HFFc6 (cell line): Measurements from ENCODE around the gene CAMSAP3. TPM values are rescaled to one million over a fixed set of nuclear protein-coding genes. Genes with fewer than 3 reads are reported as not detected.

Experiments
- DNase-seq: peaks from one replicate; pipeline ENCODE4 v3.0.0-alpha.2; 2018
- H3K27ac Mint-ChIP-seq: 2 replicates; pipeline ENCODE4 v1.8.0; 2020; ENCODE audit warnings: mild to moderate bottlenecking, mixed read lengths
- H3K27me3 Mint-ChIP-seq: 2 replicates; pipeline ENCODE4 v1.8.0; 2021; ENCODE audit warnings: mild to moderate bottlenecking, moderate library complexity, mixed read lengths; ENCODE audit not compliant: insufficient read depth
- H3K36me3 Mint-ChIP-seq: 2 replicates; pipeline ENCODE4 v1.8.0; 2021; ENCODE audit warnings: low read depth, mixed read lengths
- H3K4me1 Mint-ChIP-seq: 2 replicates; pipeline ENCODE4 v1.8.0; 2020; ENCODE audit warnings: low read depth, mixed read lengths
- H3K4me3 Mint-ChIP-seq: 2 replicates; pipeline ENCODE4 v1.8.0; 2020; ENCODE audit warnings: mild to moderate bottlenecking, moderate library complexity, mixed read lengths
- H3K9me3 Mint-ChIP-seq: 2 replicates; pipeline ENCODE4 v1.8.0; 2020; ENCODE audit warnings: mild to moderate bottlenecking, mixed read lengths
- total RNA-seq, 6 experiments: library from RNA; stranded (reverse); fragmentation: NEBNext Ultra II Directional; extraction: Animal tissue kit (Norgen Biotek cat#: 25700); gene quantifications; 2 replicates in 1 of 6; 3 replicates in 5 of 6; pipeline ENCODE4 v1.2.3, GENCODE V29; 2021
- TF ChIP-seq, protein P1 (sequence below): fragments of 200-600 bp; sonication (generic); IDR thresholded peaks from 2 replicates; pipeline ENCODE4 v1.5.0; 2021; ENCODE audit warnings: antibody characterized with exemption, mild to moderate bottlenecking

Gene CAMSAP3
- total RNA-seq, 6 experiments from 2014 or later, result not detected

- DNase-seq, result no peak
- TF ChIP-seq, protein P1, sequence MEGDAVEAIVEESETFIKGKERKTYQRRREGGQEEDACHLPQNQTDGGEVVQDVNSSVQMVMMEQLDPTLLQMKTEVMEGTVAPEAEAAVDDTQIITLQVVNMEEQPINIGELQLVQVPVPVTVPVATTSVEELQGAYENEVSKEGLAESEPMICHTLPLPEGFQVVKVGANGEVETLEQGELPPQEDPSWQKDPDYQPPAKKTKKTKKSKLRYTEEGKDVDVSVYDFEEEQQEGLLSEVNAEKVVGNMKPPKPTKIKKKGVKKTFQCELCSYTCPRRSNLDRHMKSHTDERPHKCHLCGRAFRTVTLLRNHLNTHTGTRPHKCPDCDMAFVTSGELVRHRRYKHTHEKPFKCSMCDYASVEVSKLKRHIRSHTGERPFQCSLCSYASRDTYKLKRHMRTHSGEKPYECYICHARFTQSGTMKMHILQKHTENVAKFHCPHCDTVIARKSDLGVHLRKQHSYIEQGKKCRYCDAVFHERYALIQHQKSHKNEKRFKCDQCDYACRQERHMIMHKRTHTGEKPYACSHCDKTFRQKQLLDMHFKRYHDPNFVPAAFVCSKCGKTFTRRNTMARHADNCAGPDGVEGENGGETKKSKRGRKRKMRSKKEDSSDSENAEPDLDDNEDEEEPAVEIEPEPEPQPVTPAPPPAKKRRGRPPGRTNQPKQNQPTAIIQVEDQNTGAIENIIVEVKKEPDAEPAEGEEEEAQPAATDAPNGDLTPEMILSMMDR, result no peak
- no peaks in the 10 kb centered on the region for H3K9me3 Mint-ChIP-seq
- no peak overlapping the region for H3K27ac Mint-ChIP-seq
- H3K4me3 Mint-ChIP-seq, result no peak overlapping the region
- H3K27me3 Mint-ChIP-seq, result peaks cover 2% of the 10 kb centered on the region; the same call in 1 of the 2 replicates
- no peaks in the 10 kb centered on the region for H3K4me1 Mint-ChIP-seq
- H3K36me3 Mint-ChIP-seq, result peaks cover 25% of the 10 kb centered on the region
Observed at GRCh38 chr19:7550169-7550770, 45.4 kb upstream of the CAMSAP3 start.

- Mint-ChIP-seq H3K27ac (no peak overlapping the region), H3K4me3 (no peak overlapping the region)
- DNase-seq, result no peak
Observed at GRCh38 chr19:7550987-7551761, 44.5 kb upstream of the CAMSAP3 start.

DNA sequence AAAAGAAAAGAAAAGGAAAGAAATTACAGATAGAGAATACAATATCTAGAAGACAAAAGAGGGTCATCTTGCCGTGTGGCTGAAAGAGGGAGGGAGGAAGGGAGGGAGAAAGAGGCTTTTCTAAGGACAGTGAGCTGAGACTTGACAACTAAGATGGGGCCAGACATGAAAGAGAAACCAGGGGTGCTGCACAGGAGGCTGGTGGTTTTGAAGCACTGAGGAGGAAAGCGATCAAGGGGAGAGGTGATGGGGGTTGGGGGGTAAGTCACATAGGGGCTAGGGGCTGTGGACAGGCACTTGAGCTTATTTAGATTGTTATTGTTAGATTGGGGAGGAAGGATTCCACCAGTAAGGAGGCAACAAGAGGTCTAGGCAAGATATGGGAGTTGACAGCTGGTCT, 42.9 kb upstream of the CAMSAP3 start:
- no peaks in the 10 kb centered on the region; the same call in 1 of the 2 replicates for H3K27me3 Mint-ChIP-seq
- no peaks in the 10 kb centered on the region for H3K9me3 Mint-ChIP-seq
- TF ChIP-seq, protein P1, result no peak
- H3K4me1 Mint-ChIP-seq, result no peaks in the 10 kb centered on the region
- H3K36me3 Mint-ChIP-seq, result peaks cover 28% of the 10 kb centered on the region
- H3K27ac Mint-ChIP-seq, result no peak overlapping the region
- DNase-seq, result no peak
- no peak overlapping the region for H3K4me3 Mint-ChIP-seq

More at GRCh38 chr19:7550987-7551761, 44.5 kb upstream of the CAMSAP3 start:
- TF ChIP-seq, protein P1, result no peak
- no peaks in the 10 kb centered on the region for H3K4me1 Mint-ChIP-seq
- no peaks in the 10 kb centered on the region for H3K9me3 Mint-ChIP-seq
- no peaks in the 10 kb centered on the region; the same call in 1 of the 2 replicates for H3K27me3 Mint-ChIP-seq
- peaks cover 22% of the 10 kb centered on the region for H3K36me3 Mint-ChIP-seq

DNA sequence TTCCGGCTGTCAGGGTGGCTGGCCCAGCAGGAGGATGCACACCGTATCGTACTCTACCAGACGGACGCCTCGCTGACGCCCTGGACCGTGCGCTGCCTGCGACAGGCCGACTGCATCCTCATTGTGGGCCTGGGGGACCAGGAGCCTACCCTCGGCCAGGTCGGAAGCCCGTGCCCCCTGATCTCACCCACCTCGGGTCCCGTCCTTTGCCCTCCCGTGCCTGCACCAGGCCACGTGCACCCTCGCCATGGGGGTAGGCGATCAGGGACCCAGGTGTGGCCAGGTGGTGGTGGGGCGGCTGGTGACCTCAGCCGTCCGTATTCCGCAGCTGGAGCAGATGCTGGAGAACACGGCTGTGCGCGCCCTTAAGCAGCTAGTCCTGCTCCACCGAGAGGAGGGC, 41.1 kb upstream of the CAMSAP3 start:
- Mint-ChIP-seq H3K27ac (no peak overlapping the region), H3K9me3 (no peaks in the 10 kb centered on the region), H3K27me3 (no peaks in the 10 kb centered on the region; the same call in 1 of the 2 replicates), H3K4me1 (no peaks in the 10 kb centered on the region), H3K4me3 (no peak overlapping the region), H3K36me3 (peaks cover 43% of the 10 kb centered on the region)
- TF ChIP-seq, protein P1, result no peak
- no peak for DNase-seq

GRCh38 chr19:7554990-7555864, 40.4 kb upstream of the CAMSAP3 start:
- TF ChIP-seq, protein P1, result no peak
- no peak for DNase-seq
- Mint-ChIP-seq H3K4me3 (no peak overlapping the region), H3K27me3 (no peaks in the 10 kb centered on the region; the same call in 1 of the 2 replicates), H3K27ac (no peak overlapping the region), H3K9me3 (no peaks in the 10 kb centered on the region), H3K36me3 (peaks cover 41% of the 10 kb centered on the region), H3K4me1 (no peaks in the 10 kb centered on the region)
